ENCODE measurements around the gene CYP26B1. TPM values are rescaled to one million over a fixed set of nuclear protein-coding genes. Genes with fewer than 3 reads are reported as not detected.

The CYP26B1 gene
- polyA plus RNA-seq, 3 donors = not detected

- Histone ChIP-seq H3K4me3 (replicated peaks in 1 of 3; ENCODE audit: low read depth in 2 of 3, low read length in 3 of 3) (no peak overlapping the region), H3K4me2 (replicated peaks; ENCODE audit: extremely low read depth, low read length, poor library complexity, severe bottlenecking) (no peak overlapping the region), H3K4me1 (ENCODE audit: control insufficient read depth in 1 of 2, insufficient read depth in 2 of 2, low read length in 2 of 2) (peaks cover 3 to 6% of the 10 kb centered on the region in 2 donors)
Observed at GRCh38 chr2:72139874-72140620, 7.6 kb downstream of the CYP26B1 start.

DNA sequence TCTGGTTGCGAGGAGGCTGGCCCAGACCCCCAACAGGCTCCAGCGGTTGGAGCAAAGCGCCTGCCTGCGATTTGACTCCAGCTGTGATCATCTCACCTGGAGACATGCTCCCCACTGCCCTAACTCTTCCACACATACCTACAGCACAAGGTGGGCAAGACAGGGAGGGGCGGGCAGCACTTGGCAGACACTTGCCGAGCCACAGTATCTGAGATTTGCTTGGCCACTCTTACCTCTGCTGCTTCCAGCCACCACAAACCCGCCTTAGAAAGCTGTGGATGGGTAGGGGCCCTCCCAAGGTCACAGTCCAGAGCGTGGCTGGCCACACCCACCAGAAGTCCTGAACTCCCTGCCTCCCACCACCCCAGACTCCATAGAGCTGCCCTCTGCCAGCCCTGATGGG, 8.2 kb downstream of the CYP26B1 start:
- TF ChIP-seq CTCF (IDR thresholded peaks at IDR 0.05) = no peak
- Histone ChIP-seq H3K4me3 (replicated peaks in 1 of 3; ENCODE audit: low read depth in 2 of 3, low read length in 3 of 3) (no peak overlapping the region), H3K36me3 (replicated peaks in 1 of 2; ENCODE audit: control insufficient read depth in 1 of 2, insufficient read depth in 2 of 2, low read length in 2 of 2) (no peaks in the 10 kb centered on the region), H3K27ac (ENCODE audit: low read depth in 1 of 2, low read length in 2 of 2) (no peak overlapping the region), H3K9me3 (replicated peaks in 1 of 2; ENCODE audit: control insufficient read depth in 1 of 2, insufficient read depth in 1 of 2, low read length in 2 of 2) (peaks cover 0 to 12% of the 10 kb centered on the region in 2 donors), H3K79me2 (ENCODE audit: insufficient read depth, low read length) (no peaks in the 10 kb centered on the region), H2AFZ (ENCODE audit: insufficient read depth, low read depth, low read length, poor library complexity, severe bottlenecking) (no peak overlapping the region), H3K4me2 (replicated peaks; ENCODE audit: extremely low read depth, low read length, poor library complexity, severe bottlenecking) (no peak overlapping the region), H3K4me1 (ENCODE audit: control insufficient read depth in 1 of 2, insufficient read depth in 2 of 2, low read length in 2 of 2) (peaks cover 0 to under 1% of the 10 kb centered on the region in 2 donors), H3K9ac (ENCODE audit: insufficient read depth, low read length, poor library complexity, severe bottlenecking) (no peak overlapping the region), H3K27me3 (ENCODE audit: control insufficient read depth in 2 of 2, insufficient read depth in 2 of 2, low read length in 2 of 2) (peaks cover 10 to 28% of the 10 kb centered on the region in 2 donors), H4K20me1 (ENCODE audit: insufficient read depth, low read length) (no peaks in the 10 kb centered on the region)
- Mint-ChIP-seq H3K27me3 (ENCODE audit: low read depth in 3 of 3) (peaks cover 32 to 35% (median 33%) of the 10 kb centered on the region in 3 donors), H3K36me3 (no peaks in the 10 kb centered on the region), H3K9me3 (peaks cover 0 to 8% (median 0%) of the 10 kb centered on the region in 7 donors), H3K4me3 (no peak overlapping the region), H3K4me1 (peaks cover 7% of the 10 kb centered on the region), H3K27ac (no peak overlapping the region)
- no peak for DNase-seq
- intact Hi-C loops (cut with micrococcal nuclease) = no loop called here
- 91% methylated on average over 4 of the region's 8 CpGs for WGBS (ENCODE audit: insufficient coverage)

More at GRCh38 chr2:72139874-72140620, 7.6 kb downstream of the CYP26B1 start:
- Mint-ChIP-seq H3K36me3 (no peaks in the 10 kb centered on the region), H3K4me3 (no peak overlapping the region), H3K27ac (no peak overlapping the region), H3K9me3 (peaks cover 0 to 8% (median under 1%) of the 10 kb centered on the region in 7 donors), H3K4me1 (peaks cover 8% of the 10 kb centered on the region), H3K27me3 (ENCODE audit: low read depth in 3 of 3) (peaks cover 35 to 40% (median 36%) of the 10 kb centered on the region in 3 donors)
- no peaks in the 10 kb centered on the region for H4K20me1 ChIP-seq (ENCODE audit: insufficient read depth, low read length)
- no peak for TF ChIP-seq CTCF (IDR thresholded peaks at IDR 0.05)
- 93% methylated on average over 7 of the region's 14 CpGs for WGBS (ENCODE audit: insufficient coverage)
- peaks cover 16 to 34% of the 10 kb centered on the region in 2 donors for H3K27me3 ChIP-seq (ENCODE audit: control insufficient read depth in 2 of 2, insufficient read depth in 2 of 2, low read length in 2 of 2)
- intact Hi-C loops (cut with micrococcal nuclease) = no loop called here
- no peaks in the 10 kb centered on the region for H3K79me2 ChIP-seq (ENCODE audit: insufficient read depth, low read length)
- no peaks in the 10 kb centered on the region for H3K36me3 ChIP-seq (replicated peaks in 1 of 2; ENCODE audit: control insufficient read depth in 1 of 2, insufficient read depth in 2 of 2, low read length in 2 of 2)
- no peak overlapping the region for H3K9ac ChIP-seq (ENCODE audit: insufficient read depth, low read length, poor library complexity, severe bottlenecking)
- H3K9me3 ChIP-seq (replicated peaks in 1 of 2; ENCODE audit: control insufficient read depth in 1 of 2, insufficient read depth in 1 of 2, low read length in 2 of 2) = peaks cover 0 to 12% of the 10 kb centered on the region in 2 donors
- no peak overlapping the region for H2AFZ ChIP-seq (ENCODE audit: insufficient read depth, low read depth, low read length, poor library complexity, severe bottlenecking)
- H3K27ac ChIP-seq (ENCODE audit: low read depth in 1 of 2, low read length in 2 of 2) = no peak overlapping the region
- no peak for DNase-seq
